MM.1S (cell line): Measurements from ENCODE around the gene SLC27A6.
"Not testable (repeated sequence)": the region's sequence is repeated elsewhere in the genome, so short reads cannot be mapped to it uniquely, and the experiment has no call there.

Source experiments
- DNase-seq: peaks from one replicate; pipeline ENCODE4 v3.0.0-alpha.2; 2015
- H2AFZ ChIP-seq: fragments of 300-600 bp; sonication (generic); 2 replicates; pipeline ENCODE4 v1.6.0; 2016; ENCODE audit warnings: antibody characterized with exemption, low read length
- H3F3A ChIP-seq: fragments of 300-600 bp; sonication (generic); 2 replicates; pipeline ENCODE4 v1.6.1; 2016; ENCODE audit warnings: mild to moderate bottlenecking, antibody characterized with exemption, low read length, moderate library complexity, mixed read lengths; ENCODE audit not compliant: insufficient read depth
- H3K27ac ChIP-seq: fragments of 300-600 bp; sonication (generic); 2 replicates; pipeline ENCODE4 v1.5.1; 2016; ENCODE audit warnings: mild to moderate bottlenecking, low read length
- H3K27me3 ChIP-seq: fragments of 300-600 bp; sonication (generic); replicated peaks from 2 replicates; pipeline ENCODE4 v1.6.0; 2016; ENCODE audit warnings: low read length; ENCODE audit not compliant: insufficient read depth
- H3K36me3 ChIP-seq: fragments of 300-600 bp; sonication (generic); replicated peaks from 2 replicates; pipeline ENCODE4 v1.6.1; 2016; ENCODE audit warnings: mild to moderate bottlenecking, low read length, mixed read lengths; ENCODE audit not compliant: insufficient read depth
- H3K4me1 ChIP-seq: fragments of 300-600 bp; sonication (generic); 2 replicates; pipeline ENCODE4 v1.6.1; 2016; ENCODE audit warnings: low read length, mixed read lengths
- H3K4me2 ChIP-seq: fragments of 300-600 bp; sonication (generic); 2 replicates; pipeline ENCODE4 v1.6.0; 2016; ENCODE audit warnings: low read depth, low read length
- H3K4me3 ChIP-seq: fragments of 300-600 bp; sonication (generic); 2 replicates; pipeline ENCODE4 v1.5.1; 2016; ENCODE audit warnings: low read length, mixed read lengths
- H3K79me2 ChIP-seq: fragments of 300-600 bp; sonication (generic); 2 replicates; pipeline ENCODE4 v1.6.1; 2016; ENCODE audit warnings: mixed run types, low read length, mixed read lengths
- H3K9ac ChIP-seq: fragments of 300-600 bp; sonication (generic); 2 replicates; pipeline ENCODE4 v1.6.1; 2016; ENCODE audit warnings: low read length, mixed read lengths
- H3K9me2 ChIP-seq: fragments of 300-600 bp; sonication (generic); replicated peaks from 2 replicates; pipeline ENCODE4 v1.6.1; 2016; ENCODE audit warnings: mild to moderate bottlenecking, low read length, mixed read lengths; ENCODE audit not compliant: insufficient read depth
- H3K9me3 ChIP-seq: fragments of 300-600 bp; sonication (generic); replicated peaks from 2 replicates; pipeline ENCODE4 v1.6.1; 2016; ENCODE audit warnings: mild to moderate bottlenecking, low read length, mixed read lengths; ENCODE audit not compliant: insufficient read depth
- H4K20me1 ChIP-seq: fragments of 300-600 bp; sonication (generic); 2 replicates; pipeline ENCODE4 v1.6.1; 2016; ENCODE audit warnings: mild to moderate bottlenecking, low read length, moderate library complexity, mixed read lengths; ENCODE audit not compliant: insufficient read depth
- EZH2 ChIP-seq: fragments of 300-600 bp; sonication (generic); optimal IDR thresholded peaks from 2 replicates; pipeline ENCODE3; 2017; ENCODE audit warnings: low read depth, mild to moderate bottlenecking, antibody characterized with exemption, low read length, mixed read lengths
- EZH2phosphoT487 ChIP-seq: fragments of 300-600 bp; sonication (generic); IDR thresholded peaks from 2 replicates; pipeline ENCODE4 v1.6.1; 2018; ENCODE audit warnings: antibody characterized with exemption, low read length
- TF ChIP-seq, protein P1 (sequence below): fragments of 300-600 bp; sonication (generic); IDR thresholded peaks from 2 replicates; pipeline ENCODE4 v1.5.1; 2016; ENCODE audit warnings: antibody characterized with exemption, low read length, mixed read lengths

SLC27A6 gene

GRCh38 chr5:129031886-129032683 lies 66.8 kb downstream of the SLC27A6 start:
- H3K9me3 ChIP-seq: no peaks in the 10 kb centered on the region

DNA sequence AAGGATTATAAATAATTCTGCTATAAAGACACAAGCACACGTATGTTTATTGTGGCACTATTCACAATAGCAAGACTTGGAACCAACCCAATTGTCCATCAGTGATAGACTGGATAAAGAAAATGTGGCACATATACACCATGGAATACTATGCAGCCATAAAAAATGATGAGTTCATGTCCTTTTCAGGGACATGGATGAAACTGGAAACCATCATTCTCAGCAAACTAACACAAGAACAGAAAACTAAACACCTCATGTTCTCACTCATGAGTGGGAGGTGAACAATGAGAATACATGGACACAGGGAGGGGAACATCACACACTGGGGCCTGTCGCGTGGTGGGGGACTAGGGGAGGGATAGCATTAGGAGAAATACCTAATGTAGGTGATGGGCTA lies 71.0 kb downstream of the SLC27A6 start:
- H3K9me2 ChIP-seq: not testable (repeated sequence)

More at GRCh38 chr5:129031886-129032683, 66.8 kb downstream of the SLC27A6 start:
- Histone ChIP-seq H3K79me2 (no peaks in the 10 kb centered on the region), H3K4me2 (no peak overlapping the region), H3K9ac (no peak overlapping the region), H3K36me3 (no peaks in the 10 kb centered on the region), H3K9me2 (no peaks in the 10 kb centered on the region), H3K27me3 (no peaks in the 10 kb centered on the region), H3K27ac (no peak overlapping the region), H2AFZ (no peak overlapping the region), H3F3A (no peaks in the 10 kb centered on the region), H3K4me1 (no peaks in the 10 kb centered on the region), H3K4me3 (no peak overlapping the region), H4K20me1 (no peaks in the 10 kb centered on the region)
- no peak for DNase-seq
- TF ChIP-seq, protein P1, sequence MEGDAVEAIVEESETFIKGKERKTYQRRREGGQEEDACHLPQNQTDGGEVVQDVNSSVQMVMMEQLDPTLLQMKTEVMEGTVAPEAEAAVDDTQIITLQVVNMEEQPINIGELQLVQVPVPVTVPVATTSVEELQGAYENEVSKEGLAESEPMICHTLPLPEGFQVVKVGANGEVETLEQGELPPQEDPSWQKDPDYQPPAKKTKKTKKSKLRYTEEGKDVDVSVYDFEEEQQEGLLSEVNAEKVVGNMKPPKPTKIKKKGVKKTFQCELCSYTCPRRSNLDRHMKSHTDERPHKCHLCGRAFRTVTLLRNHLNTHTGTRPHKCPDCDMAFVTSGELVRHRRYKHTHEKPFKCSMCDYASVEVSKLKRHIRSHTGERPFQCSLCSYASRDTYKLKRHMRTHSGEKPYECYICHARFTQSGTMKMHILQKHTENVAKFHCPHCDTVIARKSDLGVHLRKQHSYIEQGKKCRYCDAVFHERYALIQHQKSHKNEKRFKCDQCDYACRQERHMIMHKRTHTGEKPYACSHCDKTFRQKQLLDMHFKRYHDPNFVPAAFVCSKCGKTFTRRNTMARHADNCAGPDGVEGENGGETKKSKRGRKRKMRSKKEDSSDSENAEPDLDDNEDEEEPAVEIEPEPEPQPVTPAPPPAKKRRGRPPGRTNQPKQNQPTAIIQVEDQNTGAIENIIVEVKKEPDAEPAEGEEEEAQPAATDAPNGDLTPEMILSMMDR: no peak
- TF ChIP-seq EZH2phosphoT487 (no peak), EZH2 (no peak)

GRCh38 chr5:129041196-129041881 lies 76.1 kb downstream of the SLC27A6 start:
- Histone ChIP-seq H3K27ac (no peak overlapping the region), H3K4me3 (no peak overlapping the region), H3K36me3 (no peaks in the 10 kb centered on the region), H3K4me1 (no peaks in the 10 kb centered on the region), H3K9me2 (no peaks in the 10 kb centered on the region; the same call in 1 of the 2 replicates), H2AFZ (no peak overlapping the region), H3K9ac (no peak overlapping the region), H3F3A (no peaks in the 10 kb centered on the region), H3K4me2 (no peak overlapping the region), H4K20me1 (no peaks in the 10 kb centered on the region), H3K9me3 (no peaks in the 10 kb centered on the region), H3K79me2 (no peaks in the 10 kb centered on the region), H3K27me3 (no peaks in the 10 kb centered on the region)
- no peak for TF ChIP-seq EZH2phosphoT487
- DNase-seq: no peak

More for the DNA sequence above, 71.0 kb downstream of the SLC27A6 start:
- not testable (repeated sequence) for H3F3A ChIP-seq, H3K4me1 ChIP-seq, H3K27ac ChIP-seq, H2AFZ ChIP-seq, H3K9me3 ChIP-seq, H4K20me1 ChIP-seq, H3K4me2 ChIP-seq, H3K4me3 ChIP-seq, DNase-seq, H3K36me3 ChIP-seq, H3K79me2 ChIP-seq, H3K9ac ChIP-seq, H3K27me3 ChIP-seq

GRCh38 chr5:129042306-129042705 lies 77.0 kb downstream of the SLC27A6 start:
- Histone ChIP-seq H3K27me3 (no peaks in the 10 kb centered on the region), H4K20me1 (no peaks in the 10 kb centered on the region), H3K9ac (no peak overlapping the region), H3K79me2 (no peaks in the 10 kb centered on the region), H3K27ac (no peak overlapping the region), H3K4me3 (no peak overlapping the region), H2AFZ (no peak overlapping the region), H3K4me1 (no peaks in the 10 kb centered on the region), H3K9me2 (no peaks in the 10 kb centered on the region; the same call in 1 of the 2 replicates), H3K9me3 (no peaks in the 10 kb centered on the region), H3F3A (no peaks in the 10 kb centered on the region), H3K36me3 (no peaks in the 10 kb centered on the region), H3K4me2 (no peak overlapping the region)
- no peak for TF ChIP-seq EZH2
- TF ChIP-seq EZH2phosphoT487: no peak
- TF ChIP-seq, protein P1: no peak
- DNase-seq: no peak
